H1 (cell line): ENCODE measurements around the gene MYPOP. TPM values are rescaled to one million over a fixed set of nuclear protein-coding genes. Genes with fewer than 3 reads are reported as not detected.

Experiments
- CTCF ChIA-PET: fragments of 300-600 bp; sonication (Branson Sonifier 250); formaldehyde crosslinking; loops from one replicate; lab custom pipeline; 2021; ENCODE audit not compliant: partially characterized antibody; lab: Charles Lee
- POLR2A ChIA-PET: fragments of 300-600 bp; sonication (Branson Sonifier 250); formaldehyde crosslinking; loops from one replicate; lab custom pipeline; 2021; ENCODE audit warnings: inconsistent platforms; ENCODE audit not compliant: partially characterized antibody; lab: Charles Lee
- DNase-seq, 2 experiments: peaks; one replicate each; pipeline versions ENCODE4 v3.0.0 to v3.0.0-alpha.2; 2010 to 2022; ENCODE audit warnings: low spot score in 2 of 2, low read depth in 1 of 2, mixed read lengths in 1 of 2
- FAIRE-seq: peaks from 2 replicates; lab custom pipeline; 2011; peaks lifted over from hg19 to GRCh38; lab: Jason Lieb, UNC
- H2AFZ ChIP-seq: 2 replicates; pipeline ENCODE4 v1.8.1; 2012; ENCODE audit warnings: low read length, inconsistent platforms
- H2AK5ac ChIP-seq: 2 replicates; pipeline ENCODE4 v1.6.1; 2013; ENCODE audit warnings: low read depth, low read length
- H2BK120ac ChIP-seq: replicated peaks from 2 replicates; pipeline ENCODE3; 2013; ENCODE audit warnings: low read depth, low read length, inconsistent platforms
- H2BK12ac ChIP-seq: 2 replicates; pipeline ENCODE4 v1.6.1; 2013; ENCODE audit warnings: low read depth, low read length
- H2BK15ac ChIP-seq: 2 replicates; pipeline ENCODE4 v1.6.1; 2013; ENCODE audit warnings: low read length
- H2BK20ac ChIP-seq: 2 replicates; pipeline ENCODE4 v1.6.1; 2013; ENCODE audit warnings: low read length
- H2BK5ac ChIP-seq: 2 replicates; pipeline ENCODE4 v1.6.1; 2013; ENCODE audit warnings: low read depth, low read length
- H3K14ac ChIP-seq: 2 replicates; pipeline ENCODE4 v1.6.1; 2013; ENCODE audit warnings: inconsistent platforms; ENCODE audit not compliant: insufficient read length
- H3K18ac ChIP-seq: 2 replicates; pipeline ENCODE4 v1.6.1; 2013; ENCODE audit warnings: low read length; ENCODE audit errors: extremely low read depth
- H3K23ac ChIP-seq: 2 replicates; pipeline ENCODE4 v1.6.1; 2013; ENCODE audit warnings: inconsistent platforms; ENCODE audit not compliant: insufficient read length
- H3K23me2 ChIP-seq: 2 replicates; pipeline ENCODE4 v1.6.1; 2013; ENCODE audit warnings: low read depth, low read length
- H3K27ac ChIP-seq: 2 replicates; pipeline ENCODE4 v1.6.1; 2011; ENCODE audit warnings: low read depth, low read length, inconsistent platforms
- H3K27me3 ChIP-seq, 4 experiments: replicated peaks in 1 of 4; 1 replicate in 1 of 4; 2 replicates in 3 of 4; pipeline versions ENCODE4 v1.6.1 to v1.8.1; 2011 to 2013; ENCODE audit warnings: low read length in 3 of 4, mild to moderate bottlenecking in 3 of 4, inconsistent platforms in 2 of 4, mixed read lengths in 2 of 4, moderate library complexity in 1 of 4; ENCODE audit not compliant: control insufficient read depth in 3 of 4, insufficient read depth in 3 of 4; ENCODE audit errors: extremely low read depth in 1 of 4
- H3K36me3 ChIP-seq, 4 experiments: 2 replicates each; pipeline versions ENCODE4 v1.6.1 to v1.8.1; 2011 to 2013; ENCODE audit warnings: mild to moderate bottlenecking in 4 of 4, low read length in 3 of 4, moderate library complexity in 2 of 4, control low read depth in 1 of 4, inconsistent platforms in 1 of 4; ENCODE audit not compliant: insufficient read depth in 4 of 4, control insufficient read depth in 2 of 4
- H3K4ac ChIP-seq: replicated peaks from 2 replicates; pipeline ENCODE3; 2013; ENCODE audit warnings: low read length, low read depth, mixed read lengths, inconsistent platforms; ENCODE audit not compliant: insufficient read length
- H3K4me1 ChIP-seq, 4 experiments: replicated peaks in 1 of 4; 1 replicate in 1 of 4; 2 replicates in 3 of 4; pipeline versions ENCODE4 v1.6.1 to v1.8.1; 2011 to 2013; ENCODE audit warnings: low read length in 3 of 4, inconsistent platforms in 2 of 4, mixed read lengths in 1 of 4; ENCODE audit not compliant: insufficient read depth in 4 of 4, control insufficient read depth in 3 of 4
- H3K4me2 ChIP-seq, 2 experiments: 2 replicates each; pipeline versions ENCODE4 v1.6.1 to v1.8.1; 2011 to 2013; ENCODE audit warnings: low read depth in 2 of 2, low read length in 2 of 2, control low read depth in 1 of 2, inconsistent platforms in 1 of 2, mild to moderate bottlenecking in 1 of 2; ENCODE audit not compliant: insufficient read depth in 1 of 2
- H3K4me3 ChIP-seq, 4 experiments: fragments of 200-600, 300-600 bp in 1 of 4; sonication (generic), shearing (Covaris generic), sonication (Bioruptor Twin) in 1 of 4; 2 replicates each; pipeline versions ENCODE4 v1.5.1 to v1.8.1; 2011 to 2016; ENCODE audit warnings: low read length in 4 of 4, low read depth in 3 of 4, control low read depth in 2 of 4, inconsistent platforms in 2 of 4, mild to moderate bottlenecking in 2 of 4, mixed read lengths in 1 of 4, moderate library complexity in 1 of 4; ENCODE audit not compliant: insufficient read depth in 2 of 4; ENCODE audit errors: extremely low read depth in 1 of 4
- H3K56ac ChIP-seq: replicated peaks from 2 replicates; pipeline ENCODE3; 2013; ENCODE audit warnings: low read depth, mild to moderate bottlenecking, mixed read lengths, low read length, inconsistent platforms; ENCODE audit not compliant: insufficient read length
- H3K79me1 ChIP-seq: 2 replicates; pipeline ENCODE4 v1.6.1; 2013; ENCODE audit warnings: low read depth, low read length, control low read depth
- H3K79me2 ChIP-seq, 2 experiments: 2 replicates each; pipeline versions ENCODE4 v1.6.1 to v1.8.1; 2012 to 2013; ENCODE audit warnings: low read length in 2 of 2, mild to moderate bottlenecking in 2 of 2, inconsistent platforms in 1 of 2; ENCODE audit not compliant: insufficient read depth in 2 of 2, control insufficient read depth in 1 of 2
- H3K9ac ChIP-seq, 4 experiments: replicated peaks in 1 of 4; 1 replicate in 1 of 4; 2 replicates in 3 of 4; pipeline versions ENCODE4 v1.6.1 to v1.8.1; 2011 to 2013; ENCODE audit warnings: low read depth in 3 of 4, low read length in 3 of 4, control low read depth in 2 of 4, mild to moderate bottlenecking in 2 of 4, moderate library complexity in 2 of 4, inconsistent platforms in 1 of 4; ENCODE audit errors: extremely low read depth in 1 of 4
- H3K9me3 ChIP-seq, 2 experiments: 2 replicates each; pipeline versions ENCODE4 v1.6.1 to v1.8.1; 2012 to 2013; ENCODE audit warnings: mild to moderate bottlenecking in 2 of 2, moderate library complexity in 2 of 2, control low read depth in 1 of 2, inconsistent platforms in 1 of 2, low read depth in 1 of 2, low read length in 1 of 2, mixed read lengths in 1 of 2; ENCODE audit not compliant: insufficient read depth in 2 of 2
- H4K20me1 ChIP-seq, 2 experiments: replicated peaks in 1 of 2; 2 replicates each; pipeline versions ENCODE3 to v1.8.1; 2011 to 2013; ENCODE audit warnings: inconsistent platforms in 2 of 2, low read length in 2 of 2, mild to moderate bottlenecking in 1 of 2; ENCODE audit not compliant: insufficient read depth in 2 of 2, control insufficient read depth in 1 of 2
- H4K5ac ChIP-seq: 2 replicates; pipeline ENCODE4 v1.6.1; 2013; ENCODE audit warnings: low read length, low read depth, mixed read lengths, inconsistent platforms; ENCODE audit not compliant: insufficient read length
- H4K8ac ChIP-seq: 2 replicates; pipeline ENCODE4 v1.8.0; 2013; ENCODE audit warnings: mild to moderate bottlenecking, moderate library complexity, low read length, inconsistent platforms; ENCODE audit not compliant: insufficient read depth; ENCODE audit errors: extremely low read depth
- H4K91ac ChIP-seq: replicated peaks from 2 replicates; pipeline ENCODE3; 2013; ENCODE audit warnings: low read length, mixed read lengths, inconsistent platforms; ENCODE audit not compliant: insufficient read length
- BACH1 ChIP-seq: IDR thresholded peaks from 2 replicates; pipeline ENCODE4 v1.6.1; 2012; ENCODE audit warnings: low read length, improper control_type of control experiment
- BCL11A ChIP-seq, 2 experiments: IDR thresholded peaks; one replicate each; pipeline ENCODE4 v1.6.1; 2011; ENCODE audit warnings: low read depth in 2 of 2, low read length in 2 of 2, mild to moderate bottlenecking in 2 of 2
- CHD2 ChIP-seq: IDR thresholded peaks from 2 replicates; pipeline ENCODE4 v1.6.1; 2012; ENCODE audit warnings: low read length, improper control_type of control experiment
- CTBP2 ChIP-seq: IDR thresholded peaks from 2 replicates; pipeline ENCODE4 v1.7.0; 2011; ENCODE audit warnings: borderline replicate concordance, mild to moderate bottlenecking, moderate library complexity, mixed read lengths, low read length; ENCODE audit not compliant: insufficient read depth, insufficient read length
- CTCF ChIP-seq, 3 experiments: IDR thresholded peaks; 1 replicate in 2 of 3; 2 replicates in 1 of 3; pipeline versions ENCODE4 v1.5.1 to v1.6.1; 2011; ENCODE audit warnings: low read length in 3 of 3, mild to moderate bottlenecking in 3 of 3, inconsistent platforms in 2 of 3, low read depth in 1 of 3, moderate library complexity in 1 of 3; ENCODE audit not compliant: insufficient read depth in 1 of 3; ENCODE audit errors: control extremely low read depth in 1 of 3
- FOSL1 ChIP-seq: IDR thresholded peaks from 2 replicates; pipeline ENCODE4 v1.6.1; 2011; ENCODE audit warnings: mild to moderate bottlenecking, low read depth, low read length, moderate library complexity; ENCODE audit not compliant: insufficient read depth
- HDAC6 ChIP-seq: IDR thresholded peaks from one replicate; pipeline ENCODE4 v1.7.1; 2012; ENCODE audit warnings: low read depth, mild to moderate bottlenecking, inconsistent platforms, low read length, moderate library complexity
- KDM1A ChIP-seq: fragments of 200-600, 300-600 bp; sonication (generic); IDR thresholded peaks from 2 replicates; pipeline ENCODE4 v1.7.1; 2016; ENCODE audit warnings: mild to moderate bottlenecking, low read length, borderline replicate concordance
- MAFK ChIP-seq: IDR thresholded peaks from 2 replicates; pipeline ENCODE4 v1.6.1; 2012; ENCODE audit warnings: low read depth, mild to moderate bottlenecking, improper control_type of control experiment, low read length
- RAD21 ChIP-seq, 2 experiments: IDR thresholded peaks in 1 of 2; conservative IDR thresholded peaks in 1 of 2; 2 replicates each; pipeline ENCODE4 v1.6.1; 2011; ENCODE audit warnings: low read depth in 2 of 2, low read length in 2 of 2, improper control_type of control experiment in 1 of 2, inconsistent platforms in 1 of 2, mild to moderate bottlenecking in 1 of 2, moderate library complexity in 1 of 2
- RBBP5 ChIP-seq: IDR thresholded peaks from 2 replicates; pipeline ENCODE4 v1.7.1; 2012; ENCODE audit warnings: low read depth, mild to moderate bottlenecking, inconsistent platforms, low read length, moderate library complexity, borderline replicate concordance
- SIRT6 ChIP-seq: IDR thresholded peaks from one replicate; pipeline ENCODE4 v1.7.1; 2012; ENCODE audit warnings: low read length, inconsistent platforms
- WGBS, 2 experiments: shearing (Covaris generic) in 1 of 2; methylation state at CpG; one replicate each; pipeline versions ENCODE4 v1.1.6 to v1.1.7; 2013 to 2015; ENCODE audit warnings: low lambda C conversion rate in 2 of 2, mixed read lengths in 2 of 2, inconsistent platforms in 1 of 2, low coverage in 1 of 2, missing lambda C conversion rate in 1 of 2; ENCODE audit not compliant: insufficient replicate concordance in 2 of 2, insufficient coverage in 1 of 2, insufficient read length in 1 of 2; ENCODE audit errors: extremely low coverage in 1 of 2, missing lambda C conversion rate in 1 of 2; 5-methylcytosine and 5-hydroxymethylcytosine counted together
- polyA plus RNA-seq, 7 experiments: library from polyadenylated mRNA; depleted of rRNA in 3 of 7; stranded (reverse) in 5 of 7; unstranded in 2 of 7; fragments of >200 nt in 5 of 7; fragments of 200-250 nt in 2 of 7; gene quantifications; 1 replicate in 5 of 7; 2 replicates in 1 of 7; 4 replicates in 1 of 7; pipeline versions ENCODE4 v1.2.1 to v1.2.3, GENCODE V29; 2011 to 2013; ENCODE audit warnings: missing spikeins in 2 of 7, mixed read lengths in 2 of 7
- total RNA-seq: library from RNA; stranded (reverse); fragmentation: NEBNext Ultra II Directional; extraction: Animal tissue kit (Norgen Biotek cat#: 25700); gene quantifications from 2 replicates; pipeline ENCODE4 v1.2.1, GENCODE V29; 2021

Gene MYPOP
- total and polyA plus RNA-seq, 2 of the 8 experiments (the other 6 are each of a cell fraction or from before 2014, with no cell fraction given), result 3.2 to 11.1 TPM

GRCh38 chr19:45906221-45906620 lies 3.8 kb upstream of the MYPOP start:
- no peak for FAIRE-seq
- CTCF ChIA-PET, result no interaction called here
- 91% methylated on average over 2 of the region's 3 CpGs; no CpG with 5 or more reads in 1 of the 2 experiments for WGBS, 2 experiments
- TF ChIP-seq FOSL1 (no peak), CTCF (IDR thresholded peaks at IDR 0.05; ENCODE audit: control extremely low read depth in 1 of 3, insufficient read depth in 1 of 3, low read depth in 1 of 3, low read length in 3 of 3) (no peak), BCL11A (IDR thresholded peaks at IDR 0.05; ENCODE audit: low read depth in 2 of 2, low read length in 2 of 2) (no peak), RBBP5 (no peak), CHD2 (no peak), BACH1 (no peak), SIRT6 (no peak), CTBP2 (no peak), RAD21 (IDR thresholded peaks at IDR 0.05 in 1 of 2, conservative IDR thresholded peaks at IDR 0.05 in 1 of 2; ENCODE audit: low read depth in 2 of 2, low read length in 2 of 2) (no peak), HDAC6 (no peak), KDM1A (no peak), MAFK (no peak)

More at GRCh38 chr19:45906221-45906620, 3.8 kb upstream of the MYPOP start:
- Histone ChIP-seq H2BK20ac (no peak overlapping the region), H3K18ac (no peak overlapping the region), H4K8ac (no peak overlapping the region), H2BK5ac (no peak overlapping the region), H2BK12ac (no peak overlapping the region), H2BK15ac (no peak overlapping the region), H3K27ac (no peak overlapping the region), H2BK120ac (no peak overlapping the region), H3K36me3 (no peaks in the 10 kb centered on the region), H3K23ac (no peak overlapping the region), H4K91ac (no peak overlapping the region), H4K20me1 (peaks cover 0 to 2% of the 10 kb centered on the region in 2 experiments), H3K9ac (no peak overlapping the region), H3K9me3 (no peaks in the 10 kb centered on the region), H3K4me1 (peaks cover 0 to 2% (median 0%) of the 10 kb centered on the region in 4 experiments; a peak in 3 of 7 replicates), H3K56ac (no peak overlapping the region), H2AK5ac (no peak overlapping the region), H3K79me2 (no peaks in the 10 kb centered on the region), H3K4ac (no peak overlapping the region), H3K23me2 (peaks cover 16% of the 10 kb centered on the region; the same call in 1 of the 2 replicates), H3K79me1 (no peaks in the 10 kb centered on the region), H3K27me3 (peaks cover 0 to 4% (median 4%) of the 10 kb centered on the region in 4 experiments; a peak in 4 of 7 replicates), H3K4me2 (no peak overlapping the region), H2AFZ (no peak overlapping the region), H4K5ac (no peak overlapping the region), H3K14ac (no peak overlapping the region), H3K4me3 (no peak overlapping the region)
- no peak for DNase-seq
- POLR2A ChIA-PET, result no interaction called here
